Measurements from ENCODE around the gene HSF2BP. TPM values are rescaled to one million over a fixed set of nuclear protein-coding genes. Genes with fewer than 3 reads are reported as not detected.

HSF2BP gene
- total and polyA plus RNA-seq, 2 of the 8 experiments (the other 6 are each of a cell fraction or from before 2014, with no cell fraction given) = 0.51 to 0.93 TPM

DNA sequence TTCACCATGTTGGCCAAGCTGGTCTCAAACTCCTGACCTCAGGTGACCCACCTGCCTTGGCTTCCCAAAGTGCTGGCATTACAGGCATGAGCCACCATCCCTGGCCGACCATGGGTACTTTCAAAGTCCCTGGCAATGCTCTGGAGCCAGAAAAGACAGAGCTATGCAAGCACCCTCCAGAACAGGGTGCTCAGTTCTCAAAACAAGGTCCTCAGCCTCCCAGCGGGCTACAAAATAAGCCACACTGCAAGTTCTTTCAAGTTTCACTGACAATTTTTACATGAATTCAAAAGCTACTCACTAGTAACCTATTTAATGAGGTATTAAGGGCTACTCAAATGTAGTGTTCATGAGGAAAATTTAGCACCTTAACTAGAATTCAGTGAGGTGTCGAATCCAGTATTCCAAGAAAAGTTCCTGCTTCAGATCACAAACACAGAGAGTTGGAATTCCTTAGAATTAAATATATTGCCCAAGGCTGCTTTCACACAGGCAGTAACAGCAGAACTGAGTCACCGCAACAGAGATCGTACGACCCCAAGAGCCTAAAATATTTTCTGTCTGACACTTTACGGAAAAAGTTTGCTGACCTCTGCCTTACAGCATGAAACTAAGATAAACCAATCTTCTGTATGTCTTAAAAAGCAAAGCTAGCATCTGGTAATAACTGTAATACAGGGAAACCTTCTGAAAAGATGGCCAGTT, 60.7 kb downstream of the HSF2BP start (continued):
- TF ChIP-seq, protein P1, sequence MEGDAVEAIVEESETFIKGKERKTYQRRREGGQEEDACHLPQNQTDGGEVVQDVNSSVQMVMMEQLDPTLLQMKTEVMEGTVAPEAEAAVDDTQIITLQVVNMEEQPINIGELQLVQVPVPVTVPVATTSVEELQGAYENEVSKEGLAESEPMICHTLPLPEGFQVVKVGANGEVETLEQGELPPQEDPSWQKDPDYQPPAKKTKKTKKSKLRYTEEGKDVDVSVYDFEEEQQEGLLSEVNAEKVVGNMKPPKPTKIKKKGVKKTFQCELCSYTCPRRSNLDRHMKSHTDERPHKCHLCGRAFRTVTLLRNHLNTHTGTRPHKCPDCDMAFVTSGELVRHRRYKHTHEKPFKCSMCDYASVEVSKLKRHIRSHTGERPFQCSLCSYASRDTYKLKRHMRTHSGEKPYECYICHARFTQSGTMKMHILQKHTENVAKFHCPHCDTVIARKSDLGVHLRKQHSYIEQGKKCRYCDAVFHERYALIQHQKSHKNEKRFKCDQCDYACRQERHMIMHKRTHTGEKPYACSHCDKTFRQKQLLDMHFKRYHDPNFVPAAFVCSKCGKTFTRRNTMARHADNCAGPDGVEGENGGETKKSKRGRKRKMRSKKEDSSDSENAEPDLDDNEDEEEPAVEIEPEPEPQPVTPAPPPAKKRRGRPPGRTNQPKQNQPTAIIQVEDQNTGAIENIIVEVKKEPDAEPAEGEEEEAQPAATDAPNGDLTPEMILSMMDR (IDR thresholded peaks at IDR 0.05; ENCODE audit: control extremely low read depth in 1 of 3, insufficient read depth in 1 of 3, low read depth in 1 of 3, low read length in 3 of 3) = no peak
- TF ChIP-seq CREB1 (IDR thresholded peaks at IDR 0.05) (no peak), CHD1 (IDR thresholded peaks at IDR 0.05; ENCODE audit: low read depth, low read length) (no peak)
